Suprapubic skin (tissue), 4 donors: ENCODE results near the gene SLC5A9. TPM values are rescaled to one million over a fixed set of nuclear protein-coding genes. Genes with fewer than 3 reads are reported as not detected.

Experiments
- DNase-seq, 2 donors: peaks; one replicate each; pipeline ENCODE4 v3.0.0-alpha.2; 2019; ENCODE audit warnings: low spot score in 2 of 2
- H3K27ac ChIP-seq: fragments of 200-600 bp; sonication (generic); one replicate; pipeline ENCODE4 v1.5.1; 2019
- H3K27me3 ChIP-seq: fragments of 200-600 bp; sonication (generic); one replicate; pipeline ENCODE4 v1.5.1; 2019
- H3K36me3 ChIP-seq: fragments of 200-600 bp; sonication (generic); one replicate; pipeline ENCODE4 v1.5.1; 2019
- H3K4me1 ChIP-seq: fragments of 200-600 bp; sonication (generic); one replicate; pipeline ENCODE4 v1.5.1; 2019
- H3K4me3 ChIP-seq: fragments of 200-600 bp; sonication (generic); one replicate; pipeline ENCODE4 v1.5.1; 2019; ENCODE audit warnings: mild to moderate bottlenecking
- H3K9me3 ChIP-seq: fragments of 200-600 bp; sonication (generic); one replicate; pipeline ENCODE4 v1.5.1; 2019
- EP300 ChIP-seq: sonication (generic); formaldehyde crosslinking; IDR thresholded peaks from one replicate; pipeline ENCODE4 v1.6.1; 2017; ENCODE audit warnings: antibody characterized with exemption
- POLR2A ChIP-seq, 2 donors: fragments of 450-650 bp; IDR thresholded peaks; one replicate each; pipeline ENCODE4 v1.6.1; 2017; ENCODE audit warnings: antibody characterized with exemption in 2 of 2, mild to moderate bottlenecking in 2 of 2, moderate library complexity in 2 of 2
- POLR2AphosphoS5 ChIP-seq, 3 donors: sonication (generic); formaldehyde crosslinking; IDR thresholded peaks; one replicate each; pipeline ENCODE4 v1.6.1; 2017; ENCODE audit warnings: antibody characterized with exemption in 3 of 3
- WGBS: methylation state at CpG from one replicate; pipeline ENCODE4 v1.1.5; 2018; 5-methylcytosine and 5-hydroxymethylcytosine counted together
- total RNA-seq, 4 donors: library from RNA; depleted of rRNA; stranded (reverse); fragments of >200 nt; gene quantifications; one replicate each; pipeline ENCODE4 v1.1.0, GENCODE V29; 2016
- TF ChIP-seq, protein P1 (sequence below), 2 donors: fragments of 200-600 bp in 1 of 2; fragments of 450-650 bp in 1 of 2; sonication (generic) in 1 of 2; IDR thresholded peaks; one replicate each; pipeline ENCODE4 v1.5.1; 2016 to 2019; ENCODE audit warnings: antibody characterized with exemption in 2 of 2, mild to moderate bottlenecking in 1 of 2, moderate library complexity in 1 of 2

The SLC5A9 gene
- total RNA-seq, 4 donors from 2014 or later: 2.9 to 4.7 (median 3.3) TPM

- TF ChIP-seq, protein P1, sequence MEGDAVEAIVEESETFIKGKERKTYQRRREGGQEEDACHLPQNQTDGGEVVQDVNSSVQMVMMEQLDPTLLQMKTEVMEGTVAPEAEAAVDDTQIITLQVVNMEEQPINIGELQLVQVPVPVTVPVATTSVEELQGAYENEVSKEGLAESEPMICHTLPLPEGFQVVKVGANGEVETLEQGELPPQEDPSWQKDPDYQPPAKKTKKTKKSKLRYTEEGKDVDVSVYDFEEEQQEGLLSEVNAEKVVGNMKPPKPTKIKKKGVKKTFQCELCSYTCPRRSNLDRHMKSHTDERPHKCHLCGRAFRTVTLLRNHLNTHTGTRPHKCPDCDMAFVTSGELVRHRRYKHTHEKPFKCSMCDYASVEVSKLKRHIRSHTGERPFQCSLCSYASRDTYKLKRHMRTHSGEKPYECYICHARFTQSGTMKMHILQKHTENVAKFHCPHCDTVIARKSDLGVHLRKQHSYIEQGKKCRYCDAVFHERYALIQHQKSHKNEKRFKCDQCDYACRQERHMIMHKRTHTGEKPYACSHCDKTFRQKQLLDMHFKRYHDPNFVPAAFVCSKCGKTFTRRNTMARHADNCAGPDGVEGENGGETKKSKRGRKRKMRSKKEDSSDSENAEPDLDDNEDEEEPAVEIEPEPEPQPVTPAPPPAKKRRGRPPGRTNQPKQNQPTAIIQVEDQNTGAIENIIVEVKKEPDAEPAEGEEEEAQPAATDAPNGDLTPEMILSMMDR (IDR thresholded peaks at IDR 0.05): no peak
- TF ChIP-seq POLR2AphosphoS5 (IDR thresholded peaks at IDR 0.05) (no peak), EP300 (no peak), POLR2A (IDR thresholded peaks at IDR 0.05) (no peak)
- Histone ChIP-seq H3K36me3 (no peaks in the 10 kb centered on the region), H3K27me3 (no peaks in the 10 kb centered on the region), H3K4me1 (peaks cover 5% of the 10 kb centered on the region), H3K27ac (no peak overlapping the region), H3K4me3 (no peak overlapping the region), H3K9me3 (no peaks in the 10 kb centered on the region)
- DNase-seq: no peak
- 82% methylated on average over 12 of the region's 12 CpGs for WGBS
These were observed 11.4 kb downstream of the SLC5A9 start for GRCh38 chr1:48233666-48234485.

DNA sequence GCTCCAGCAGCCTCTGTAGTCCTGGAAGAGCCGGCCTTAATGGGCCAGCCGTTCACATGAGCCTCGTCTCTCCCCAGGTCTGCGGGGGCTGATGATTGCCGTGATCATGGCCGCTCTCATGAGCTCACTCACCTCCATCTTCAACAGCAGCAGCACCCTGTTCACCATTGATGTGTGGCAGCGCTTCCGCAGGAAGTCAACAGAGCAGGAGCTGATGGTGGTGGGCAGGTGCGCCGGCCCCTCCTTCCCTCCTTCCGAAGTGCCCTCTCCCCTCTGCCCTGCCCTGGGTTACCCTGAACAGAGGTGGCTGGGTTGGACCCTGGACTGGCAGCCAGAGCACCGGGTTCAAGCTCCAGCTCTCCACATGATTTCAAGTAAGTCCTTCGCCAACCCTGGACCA is 13.1 kb downstream of the SLC5A9 start:
- no peak for TF ChIP-seq EP300
- no peak for TF ChIP-seq POLR2AphosphoS5 (IDR thresholded peaks at IDR 0.05)
- no peak for TF ChIP-seq POLR2A (IDR thresholded peaks at IDR 0.05)
- TF ChIP-seq, protein P1 (IDR thresholded peaks at IDR 0.05): no peak
- WGBS: 87% methylated on average over 9 of the region's 13 CpGs
- no peaks in the 10 kb centered on the region for H3K27me3 ChIP-seq
- no peaks in the 10 kb centered on the region for H3K36me3 ChIP-seq
- DNase-seq: peak in 1 of 2 donors; percentile 66
- no peak overlapping the region for H3K27ac ChIP-seq
- H3K9me3 ChIP-seq: no peaks in the 10 kb centered on the region
- peaks cover 5% of the 10 kb centered on the region for H3K4me1 ChIP-seq
- no peak overlapping the region for H3K4me3 ChIP-seq

- Histone ChIP-seq H3K27me3 (no peaks in the 10 kb centered on the region), H3K9me3 (no peaks in the 10 kb centered on the region), H3K4me3 (no peak overlapping the region), H3K4me1 (peaks cover 5% of the 10 kb centered on the region), H3K36me3 (no peaks in the 10 kb centered on the region), H3K27ac (no peak overlapping the region)
- 73% methylated on average over 4 of the region's 4 CpGs for WGBS
- TF ChIP-seq, protein P1 (IDR thresholded peaks at IDR 0.05): peak; percentile 58 to 67
- TF ChIP-seq EP300: no peak
- peak in 1 of 2 donors; percentile 26 for DNase-seq
These were observed 14.4 kb downstream of the SLC5A9 start for GRCh38 chr1:48236716-48237470.

DNA sequence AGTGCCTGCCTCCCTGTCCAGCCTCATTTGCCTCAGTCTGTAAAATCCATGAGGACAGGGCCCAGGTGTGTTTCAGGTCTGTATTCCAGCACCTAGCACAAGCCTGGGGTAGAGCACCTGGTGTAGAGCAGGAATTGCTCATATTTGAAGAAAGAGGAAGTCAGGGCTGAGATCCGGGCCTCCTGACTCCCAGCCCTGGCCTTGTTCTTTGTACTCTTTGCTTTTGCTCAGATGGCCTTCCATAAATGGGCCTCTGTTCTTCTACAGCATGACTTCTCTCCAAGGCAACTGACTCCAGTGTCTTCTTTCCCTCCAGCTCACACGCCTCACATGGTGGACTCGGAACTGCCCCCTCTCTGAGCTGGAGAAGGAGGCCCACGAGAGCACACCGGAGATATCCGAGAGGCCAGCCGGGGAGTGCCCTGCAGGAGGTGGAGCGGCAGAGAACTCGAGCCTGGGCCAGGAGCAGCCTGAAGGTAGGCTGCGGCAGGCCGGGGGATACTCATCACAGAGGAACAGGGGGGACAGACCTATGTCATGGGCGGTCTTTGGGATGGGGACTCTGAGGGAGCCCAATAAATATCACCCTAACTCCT is 19.7 kb downstream of the SLC5A9 start:
- Histone ChIP-seq H3K4me1 (no peaks in the 10 kb centered on the region), H3K36me3 (no peaks in the 10 kb centered on the region)
- DNase-seq: no peak

More for the DNA sequence above, 19.7 kb downstream of the SLC5A9 start:
- Histone ChIP-seq H3K27me3 (no peaks in the 10 kb centered on the region), H3K4me3 (no peak overlapping the region), H3K27ac (no peak overlapping the region), H3K9me3 (no peaks in the 10 kb centered on the region)
- no peak for TF ChIP-seq EP300
- TF ChIP-seq POLR2AphosphoS5 (IDR thresholded peaks at IDR 0.05): no peak
- TF ChIP-seq POLR2A (IDR thresholded peaks at IDR 0.05): no peak
- TF ChIP-seq, protein P1 (IDR thresholded peaks at IDR 0.05): no peak
- 90% methylated on average over 12 of the region's 12 CpGs for WGBS
